GM18499 (cell line): Measurements from ENCODE around the gene ZSCAN12.

Experiments
- ATAC-seq: cut with Tn5 transposase; IDR thresholded peaks from one replicate; pipeline ENCODE4 v1.9.1; 2021; ENCODE audit warnings: moderate number of reproducible peaks; ENCODE audit not compliant: insufficient read depth, unreplicated experiment

The ZSCAN12 gene

GRCh38 chr6:28355743-28356665 is 43.5 kb downstream of the ZSCAN12 start:
- ATAC-seq = no peak

DNA sequence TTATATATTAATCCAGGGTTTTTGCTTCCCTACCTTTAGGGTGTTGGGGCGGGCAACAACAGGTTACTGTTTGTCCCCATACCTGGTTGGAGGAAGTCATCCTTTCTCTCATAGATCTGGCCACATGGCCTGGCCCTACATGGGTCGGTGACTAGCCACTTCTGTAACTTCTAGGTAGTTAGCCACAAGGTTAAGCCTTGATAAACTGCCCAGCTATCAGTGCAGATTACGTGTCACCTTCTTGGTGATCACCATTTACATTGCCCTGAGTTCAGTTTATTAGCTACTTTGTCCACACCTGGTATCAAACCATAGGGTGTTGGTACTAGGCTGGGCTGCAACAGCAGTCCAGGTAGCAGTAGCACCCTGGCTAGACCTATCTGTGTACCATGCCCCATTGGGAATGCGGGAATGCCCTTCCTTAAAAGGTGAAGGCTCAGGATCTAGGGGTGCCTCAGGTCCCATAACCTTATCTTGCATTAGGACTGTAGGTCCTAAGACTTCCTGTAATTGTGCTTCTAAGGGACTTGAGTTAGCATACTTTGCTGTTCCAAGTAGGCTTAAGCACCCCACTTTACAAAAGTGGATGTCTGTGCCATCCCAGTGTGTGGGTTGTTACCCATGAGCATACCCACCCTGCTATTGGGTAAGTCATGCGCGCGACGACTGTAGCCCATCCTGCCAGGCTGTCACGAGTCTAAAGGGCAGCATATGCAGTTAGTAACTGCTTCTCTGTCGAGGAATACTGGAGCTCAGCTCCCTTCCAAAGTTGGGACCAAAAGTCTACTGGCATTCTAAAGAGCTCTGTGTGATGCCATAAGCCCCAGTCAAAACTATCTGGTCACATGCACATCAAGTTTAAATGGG is 44.6 kb downstream of the ZSCAN12 start:
- ATAC-seq = no peak

- ATAC-seq = no peak
These were observed 45.4 kb downstream of the ZSCAN12 start for GRCh38 chr6:28353981-28354676.

DNA sequence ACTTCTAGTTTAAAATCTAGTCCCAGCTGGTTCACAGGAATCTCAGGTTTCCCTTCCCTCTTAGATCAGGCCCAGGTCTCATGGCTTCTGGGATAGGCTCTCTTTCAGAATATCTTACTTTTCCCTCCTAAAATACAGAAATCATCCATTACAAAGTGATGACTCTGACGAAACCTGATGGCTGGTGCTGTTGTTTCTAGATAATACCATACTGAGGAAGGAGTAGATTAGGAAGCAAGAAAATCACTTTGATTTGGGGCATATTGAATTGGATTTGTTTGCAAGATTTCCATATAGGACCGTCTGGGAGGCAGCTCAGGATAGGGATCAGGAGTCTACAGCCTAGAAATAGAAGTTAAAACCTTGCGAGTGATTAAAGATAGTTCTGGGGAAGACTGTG is 46.2 kb downstream of the ZSCAN12 start:
- no peak for ATAC-seq

GRCh38 chr6:28351493-28351925 is 48.0 kb downstream of the ZSCAN12 start:
- ATAC-seq = no peak

DNA sequence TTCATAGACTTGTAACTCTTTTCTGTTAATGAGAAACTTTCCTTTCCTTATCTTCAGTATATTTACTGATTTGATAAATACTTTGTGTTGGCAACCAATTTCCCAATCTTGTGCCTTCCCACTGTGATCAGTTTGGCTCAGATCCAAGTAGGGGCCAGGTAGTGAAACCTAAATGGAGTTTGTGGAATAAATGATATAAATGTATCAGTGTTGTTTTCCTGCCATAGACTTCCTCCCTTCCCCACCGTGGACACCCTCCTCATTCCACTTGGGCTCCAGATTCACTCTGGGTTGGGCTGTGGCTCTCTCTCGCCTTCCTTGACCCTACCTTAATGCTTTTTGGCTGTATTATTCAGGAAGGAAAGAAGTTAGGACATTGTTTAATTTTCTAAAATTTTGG is 48.5 kb downstream of the ZSCAN12 start:
- no peak for ATAC-seq

- ATAC-seq = peak; percentile 86
These were observed 49.4 kb downstream of the ZSCAN12 start, which contains the start of gene ZKSCAN3 for GRCh38 chr6:28349892-28350737. Gene ZKSCAN3 (plus strand): TSS chr6:28349947. CDS start chr6:28359587, 9,640 bp downstream.

DNA sequence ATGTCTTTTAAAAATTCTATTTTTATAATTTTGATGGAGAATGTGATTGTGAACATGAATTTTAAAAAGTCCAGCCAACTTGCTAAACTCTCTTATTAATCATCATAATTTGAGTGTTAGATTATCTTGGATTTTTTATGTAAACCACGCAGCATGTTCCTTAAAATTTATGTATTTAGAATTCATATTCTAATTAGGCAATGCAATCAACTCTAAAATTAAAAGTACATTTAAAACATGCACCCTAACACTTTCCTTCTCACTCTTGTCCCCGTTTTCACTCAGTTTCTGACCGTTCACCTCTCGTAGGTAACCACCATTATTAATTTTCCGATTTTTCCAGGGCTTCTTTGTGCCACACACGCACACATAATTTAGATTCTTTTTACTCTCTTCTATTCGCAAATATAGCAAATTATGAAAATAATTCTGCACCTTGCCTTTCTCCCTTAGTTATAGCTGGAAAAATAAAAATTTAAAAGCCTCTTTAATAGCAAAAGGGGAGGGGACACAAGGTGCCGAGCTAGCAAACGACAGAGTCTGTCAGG is 50.1 kb downstream of the ZSCAN12 start:
- ATAC-seq = no peak

GRCh38 chr6:28347119-28347518 is 52.4 kb downstream of the ZSCAN12 start:
- ATAC-seq = no peak

GRCh38 chr6:28345201-28345600 is 54.3 kb downstream of the ZSCAN12 start:
- ATAC-seq = no peak

DNA sequence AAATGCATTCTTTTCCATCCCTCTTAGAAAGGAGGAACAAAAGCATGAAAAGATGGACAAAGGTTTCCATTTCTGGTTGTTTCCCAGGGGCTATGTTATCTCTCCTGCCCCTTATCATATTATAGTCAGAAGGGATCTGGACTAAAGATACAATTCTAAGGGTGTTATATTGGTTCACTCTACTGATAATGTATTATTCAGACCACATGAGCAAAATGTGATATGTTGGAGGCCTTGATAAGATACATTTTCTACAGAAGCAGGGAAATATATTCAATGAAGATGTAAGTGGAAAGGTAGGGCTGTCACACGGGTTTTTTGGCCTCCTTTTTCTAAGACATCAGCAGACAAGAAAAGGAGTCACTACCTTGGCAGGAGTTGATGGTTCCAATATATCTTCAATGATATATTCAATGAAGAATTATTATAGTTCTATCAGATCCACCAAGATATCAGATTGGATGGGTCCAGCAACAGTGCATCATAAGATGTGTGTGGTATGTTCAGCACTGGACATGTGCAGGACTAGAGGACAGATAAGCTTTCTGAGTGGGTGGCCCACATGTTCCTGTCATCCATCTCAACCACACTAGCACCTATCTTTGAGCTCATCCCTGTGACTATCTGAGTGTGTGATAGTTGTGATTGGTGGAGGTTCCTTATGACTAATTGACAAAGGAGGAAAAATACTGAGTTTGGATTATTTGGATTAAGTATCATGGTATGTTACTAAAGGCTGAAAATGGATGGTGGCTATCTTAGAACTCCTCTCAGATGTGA is 55.5 kb downstream of the ZSCAN12 start:
- ATAC-seq = no peak

GRCh38 chr6:28340310-28341095 is 59.0 kb downstream of the ZSCAN12 start:
- ATAC-seq = no peak

GRCh38 chr6:28337121-28337520 is 62.4 kb downstream of the ZSCAN12 start:
- no peak for ATAC-seq

DNA sequence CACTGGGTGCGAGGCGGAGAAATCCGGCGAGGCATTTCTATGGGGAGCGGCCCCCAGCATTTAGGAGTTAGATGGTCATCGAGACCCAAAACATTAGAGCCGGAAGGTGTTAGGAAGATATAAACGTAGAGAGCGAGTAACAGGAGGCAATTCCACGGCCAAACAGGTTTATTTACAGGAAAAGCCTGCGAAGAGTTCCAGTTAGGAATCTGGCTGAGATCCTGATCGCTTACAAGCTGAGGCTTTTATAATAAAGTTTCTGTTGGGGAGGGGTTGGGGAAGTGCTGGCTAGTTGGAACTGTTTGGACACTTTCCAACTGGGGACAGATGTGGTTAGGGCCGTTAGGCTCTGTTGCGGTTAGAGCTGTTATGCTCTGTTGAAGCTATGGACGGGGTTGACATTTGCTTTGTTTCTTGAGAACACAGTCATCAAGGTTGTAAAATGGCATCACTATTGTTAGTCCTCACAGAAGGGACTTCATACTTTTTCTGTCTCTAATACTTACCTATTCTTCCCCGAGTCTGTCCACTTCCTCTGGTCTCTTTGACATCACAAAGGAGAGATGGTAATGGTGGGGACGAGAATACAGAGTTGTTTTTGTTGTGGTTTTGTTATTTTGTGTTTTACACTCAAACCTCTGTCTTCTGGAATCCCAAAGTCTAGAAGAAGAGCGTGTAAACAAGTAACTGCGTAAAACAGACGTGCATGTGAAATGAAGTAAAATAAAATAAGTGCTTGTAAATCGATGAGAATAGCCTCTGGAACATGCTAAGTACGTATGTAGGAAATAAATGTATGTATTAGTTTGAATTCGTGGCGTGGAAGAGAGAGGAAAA is 63.0 kb downstream of the ZSCAN12 start:
- no peak for ATAC-seq

DNA sequence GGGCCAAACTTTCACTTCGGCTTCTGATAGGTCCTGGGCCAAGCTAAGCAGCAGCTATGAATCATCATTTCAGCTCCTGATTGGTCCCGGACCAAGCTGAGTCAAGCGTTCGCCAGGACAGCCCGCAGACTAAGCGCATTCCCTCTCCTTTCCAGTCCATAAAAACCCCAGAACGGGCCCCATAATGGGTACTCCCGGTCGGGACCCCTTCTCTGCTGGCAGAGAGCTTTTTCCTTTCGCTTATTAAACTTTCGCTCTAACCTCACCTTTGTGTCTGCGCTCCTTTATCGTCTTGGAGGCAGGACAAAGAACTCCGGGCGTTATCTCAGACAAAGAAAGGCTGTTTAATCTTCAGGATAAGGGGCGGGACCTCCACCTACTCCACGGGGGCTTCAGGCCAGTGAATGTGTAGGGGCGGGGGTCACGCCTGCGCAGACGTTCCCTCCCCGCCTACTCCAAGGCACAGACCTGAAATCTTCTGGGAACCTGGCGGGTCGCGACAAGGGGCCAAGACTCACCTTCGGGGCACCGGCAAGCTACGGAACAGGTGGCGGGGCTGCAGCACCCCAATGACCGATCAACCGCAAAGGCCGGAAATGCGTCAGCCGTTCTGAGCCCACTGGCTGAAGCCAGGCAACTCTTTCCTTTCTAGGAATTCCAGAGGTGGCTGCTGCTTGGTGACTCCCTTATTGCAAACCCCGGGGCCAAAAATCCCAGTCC is 63.8 kb downstream of the ZSCAN12 start, which contains the start of gene ZSCAN31:
ZSCAN31 (minus strand) TSS at position 585 of the 720 bp plus-strand sequence. CDS start 6,465 bp downstream, outside the sequence.
- peak; percentile 64 for ATAC-seq

GRCh38 chr6:28335040-28335563 is 64.4 kb downstream of the ZSCAN12 start:
- no peak for ATAC-seq
